Parathyroid adenoma (tissue), 2 donors: ENCODE measurements around the gene CACHD1.

Experiments
- H2AFZ ChIP-seq: fragments of 300-600 bp; sonication (generic); one replicate; pipeline ENCODE4 v1.7.0; 2017; ENCODE audit warnings: antibody characterized with exemption, mild to moderate bottlenecking
- H3K27ac ChIP-seq: fragments of 300-600 bp; sonication (generic); one replicate; pipeline ENCODE4 v1.7.0; 2017
- H3K27me3 ChIP-seq: fragments of 300-600 bp; sonication (generic); one replicate; pipeline ENCODE4 v1.7.0; 2017; ENCODE audit warnings: low read length; ENCODE audit not compliant: control insufficient read depth, insufficient read depth
- H3K36me3 ChIP-seq: fragments of 300-600 bp; sonication (generic); one replicate; pipeline ENCODE4 v1.7.0; 2017; ENCODE audit warnings: low read length; ENCODE audit not compliant: control insufficient read depth, insufficient read depth
- H3K4me1 ChIP-seq: fragments of 300-600 bp; sonication (generic); one replicate; pipeline ENCODE4 v1.7.0; 2017; ENCODE audit warnings: control low read depth
- H3K4me2 ChIP-seq: fragments of 300-600 bp; sonication (generic); one replicate; pipeline ENCODE4 v1.7.0; 2017; ENCODE audit warnings: low read length
- H3K4me3 ChIP-seq: fragments of 300-600 bp; sonication (generic); one replicate; pipeline ENCODE4 v1.7.0; 2017; ENCODE audit warnings: low read depth, low read length
- H3K79me2 ChIP-seq: fragments of 300-600 bp; sonication (generic); one replicate; pipeline ENCODE4 v1.7.0; 2017; ENCODE audit warnings: control low read depth
- H3K9ac ChIP-seq: fragments of 300-600 bp; sonication (generic); one replicate; pipeline ENCODE4 v1.7.0; 2017; ENCODE audit warnings: mild to moderate bottlenecking
- H3K9me3 ChIP-seq: fragments of 300-600 bp; sonication (generic); one replicate; pipeline ENCODE4 v1.7.0; 2017; ENCODE audit warnings: low read length; ENCODE audit not compliant: control insufficient read depth
- TF ChIP-seq, protein P1 (sequence below): fragments of 300-600 bp; sonication (generic); IDR thresholded peaks from one replicate; pipeline ENCODE4 v1.7.0; 2017; ENCODE audit warnings: antibody characterized with exemption, mild to moderate bottlenecking
- donor health status: primary hyperparathyroidism.

The CACHD1 gene

DNA sequence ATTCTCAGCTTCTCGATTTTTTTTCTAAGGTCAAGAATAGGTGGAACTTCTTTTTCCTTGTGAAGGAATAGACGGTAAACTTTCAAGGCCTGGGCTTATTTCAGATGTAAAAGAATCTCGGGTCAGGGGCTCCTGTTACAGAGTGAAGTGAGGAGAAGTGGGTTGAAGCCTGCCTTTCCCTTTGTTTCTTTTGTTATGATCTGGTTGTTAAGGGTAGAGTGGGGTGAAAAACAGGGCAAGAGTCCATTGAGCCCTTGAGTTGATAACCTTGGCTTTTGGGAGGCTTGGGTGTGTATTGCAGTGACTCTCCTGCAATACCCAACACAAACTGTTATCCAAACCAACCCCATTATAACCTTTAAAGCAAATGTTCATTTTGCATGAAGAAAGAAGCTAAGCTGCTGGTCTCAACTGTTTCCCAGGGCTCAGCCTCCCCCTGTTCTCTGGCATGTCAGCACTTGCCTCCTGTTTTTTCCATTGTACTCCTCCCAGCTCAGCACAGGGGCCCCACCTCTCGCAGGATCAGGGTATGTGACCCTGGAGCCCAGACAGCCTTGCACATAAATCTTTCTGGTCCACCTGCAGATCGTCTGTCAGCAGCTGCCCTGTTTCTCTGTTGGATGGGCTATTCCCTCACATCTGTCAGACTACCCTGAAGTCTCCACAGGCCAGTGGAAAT lies 102.4 kb downstream of the CACHD1 start:
- Histone ChIP-seq H3K27ac (no peak overlapping the region), H3K36me3 (no peaks in the 10 kb centered on the region), H3K4me3 (no peak overlapping the region), H3K4me1 (peaks cover 5% of the 10 kb centered on the region), H3K4me2 (no peak overlapping the region), H3K9me3 (no peaks in the 10 kb centered on the region), H2AFZ (no peak overlapping the region), H3K27me3 (no peaks in the 10 kb centered on the region), H3K79me2 (no peaks in the 10 kb centered on the region), H3K9ac (no peak overlapping the region)
- TF ChIP-seq, protein P1, sequence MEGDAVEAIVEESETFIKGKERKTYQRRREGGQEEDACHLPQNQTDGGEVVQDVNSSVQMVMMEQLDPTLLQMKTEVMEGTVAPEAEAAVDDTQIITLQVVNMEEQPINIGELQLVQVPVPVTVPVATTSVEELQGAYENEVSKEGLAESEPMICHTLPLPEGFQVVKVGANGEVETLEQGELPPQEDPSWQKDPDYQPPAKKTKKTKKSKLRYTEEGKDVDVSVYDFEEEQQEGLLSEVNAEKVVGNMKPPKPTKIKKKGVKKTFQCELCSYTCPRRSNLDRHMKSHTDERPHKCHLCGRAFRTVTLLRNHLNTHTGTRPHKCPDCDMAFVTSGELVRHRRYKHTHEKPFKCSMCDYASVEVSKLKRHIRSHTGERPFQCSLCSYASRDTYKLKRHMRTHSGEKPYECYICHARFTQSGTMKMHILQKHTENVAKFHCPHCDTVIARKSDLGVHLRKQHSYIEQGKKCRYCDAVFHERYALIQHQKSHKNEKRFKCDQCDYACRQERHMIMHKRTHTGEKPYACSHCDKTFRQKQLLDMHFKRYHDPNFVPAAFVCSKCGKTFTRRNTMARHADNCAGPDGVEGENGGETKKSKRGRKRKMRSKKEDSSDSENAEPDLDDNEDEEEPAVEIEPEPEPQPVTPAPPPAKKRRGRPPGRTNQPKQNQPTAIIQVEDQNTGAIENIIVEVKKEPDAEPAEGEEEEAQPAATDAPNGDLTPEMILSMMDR: no peak

DNA sequence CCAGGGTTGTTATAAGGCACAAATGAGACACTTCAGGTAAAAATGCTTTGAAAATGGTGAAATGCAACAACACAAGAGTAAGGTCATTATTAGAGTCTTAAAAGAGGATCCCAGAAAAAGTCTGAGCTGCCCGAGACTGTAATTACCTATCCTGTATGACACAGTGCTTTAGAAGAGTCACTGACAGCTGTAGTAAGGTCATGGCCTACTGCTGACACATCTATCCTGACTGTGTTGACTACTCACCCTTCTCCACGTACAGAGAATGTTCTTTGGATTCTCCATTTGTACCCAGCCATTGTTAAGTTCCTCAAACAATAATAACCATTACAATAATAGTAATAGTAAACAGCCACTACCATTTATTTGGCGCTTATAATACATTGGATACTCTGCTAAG lies 104.4 kb downstream of the CACHD1 start:
- no peak overlapping the region for H3K27ac ChIP-seq
- H3K9ac ChIP-seq: no peak overlapping the region
- TF ChIP-seq, protein P1: no peak
- H3K9me3 ChIP-seq: no peaks in the 10 kb centered on the region
- H3K27me3 ChIP-seq: no peaks in the 10 kb centered on the region
- H3K4me1 ChIP-seq: peaks cover 10% of the 10 kb centered on the region
- H3K4me2 ChIP-seq: no peak overlapping the region
- no peak overlapping the region for H2AFZ ChIP-seq
- H3K79me2 ChIP-seq: no peaks in the 10 kb centered on the region
- no peaks in the 10 kb centered on the region for H3K36me3 ChIP-seq
- H3K4me3 ChIP-seq: no peak overlapping the region

DNA sequence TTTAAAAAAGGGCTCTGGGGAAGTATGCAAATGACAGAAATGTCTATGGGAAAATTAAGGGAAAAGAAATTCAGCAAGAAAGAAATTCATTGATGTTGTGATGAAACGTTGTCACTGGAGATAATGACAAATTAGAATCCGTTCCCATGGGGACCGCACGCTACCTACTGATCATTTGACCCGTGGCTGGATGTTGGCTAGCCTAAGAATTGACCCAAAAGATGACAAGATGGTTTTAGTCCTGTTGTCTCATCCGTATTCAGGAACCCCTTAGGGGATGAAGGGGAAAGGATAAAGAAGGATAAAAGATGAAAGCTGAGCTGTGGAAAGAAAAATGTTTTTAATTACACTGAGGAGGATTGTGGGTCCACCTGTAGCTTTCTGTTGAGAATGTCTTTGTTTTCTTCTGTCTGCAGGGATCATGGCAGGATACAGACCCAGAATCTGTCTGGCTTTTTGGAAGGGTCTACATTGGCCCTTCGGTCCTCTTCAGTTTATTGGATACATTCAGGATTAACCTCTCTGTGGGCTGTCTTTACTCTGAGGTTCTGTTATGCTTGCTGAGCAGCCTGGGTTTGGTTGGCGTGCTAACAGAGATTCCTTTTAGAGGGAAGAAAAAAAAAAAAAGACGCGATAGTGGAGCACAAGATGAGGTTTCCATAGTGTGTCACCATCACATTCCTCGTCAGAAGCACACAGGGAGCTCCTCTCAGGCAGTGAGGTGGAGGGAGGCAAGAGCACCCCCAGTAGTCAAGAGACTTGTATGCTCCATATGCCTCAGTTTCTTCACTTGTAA lies 106.2 kb downstream of the CACHD1 start:
- no peak overlapping the region for H2AFZ ChIP-seq
- H3K4me3 ChIP-seq: no peak overlapping the region
- no peak overlapping the region for H3K4me2 ChIP-seq
- H3K27ac ChIP-seq: no peak overlapping the region
- H3K36me3 ChIP-seq: no peaks in the 10 kb centered on the region
- no peaks in the 10 kb centered on the region for H3K9me3 ChIP-seq
- H3K9ac ChIP-seq: no peak overlapping the region
- TF ChIP-seq, protein P1: no peak
- peaks cover 10% of the 10 kb centered on the region for H3K4me1 ChIP-seq
- no peaks in the 10 kb centered on the region for H3K79me2 ChIP-seq
- H3K27me3 ChIP-seq: no peaks in the 10 kb centered on the region

DNA sequence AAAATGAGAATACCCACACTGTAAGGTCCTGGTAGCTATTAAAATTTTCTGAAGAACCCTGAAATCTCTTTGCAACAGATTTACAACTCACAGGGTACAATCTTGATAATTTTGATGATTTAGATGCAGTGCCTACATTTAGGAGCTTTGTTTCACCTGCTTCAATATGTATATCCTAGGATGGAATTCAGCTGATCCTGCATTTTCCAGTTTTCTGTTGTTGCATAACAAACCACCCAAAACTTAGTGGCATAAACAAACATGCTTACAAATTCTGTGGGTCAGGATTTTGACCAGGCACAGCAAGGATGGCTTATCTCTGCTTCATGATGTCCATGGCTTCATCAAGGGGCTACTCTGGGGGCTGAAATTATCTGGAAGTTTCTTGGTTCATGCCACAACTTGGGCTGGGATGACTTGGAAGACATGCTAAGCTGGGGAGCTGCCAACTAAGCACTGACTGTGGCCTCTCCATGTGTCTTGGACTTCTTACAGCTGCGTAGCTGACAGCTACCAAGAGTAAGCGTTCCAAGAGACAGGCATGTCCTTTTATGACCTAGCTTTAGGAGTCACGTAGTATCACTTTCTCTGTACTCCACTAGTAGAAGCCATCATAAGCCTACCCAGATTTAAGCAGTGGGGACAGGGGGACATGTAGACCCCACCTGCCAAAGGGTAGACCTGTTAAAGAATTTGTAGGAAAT lies 108.5 kb downstream of the CACHD1 start:
- Histone ChIP-seq H2AFZ (no peak overlapping the region), H3K9me3 (no peaks in the 10 kb centered on the region), H3K4me1 (peaks cover 5% of the 10 kb centered on the region), H3K36me3 (no peaks in the 10 kb centered on the region), H3K4me3 (no peak overlapping the region), H3K27ac (no peak overlapping the region), H3K4me2 (no peak overlapping the region), H3K9ac (no peak overlapping the region), H3K79me2 (no peaks in the 10 kb centered on the region), H3K27me3 (no peaks in the 10 kb centered on the region)
- TF ChIP-seq, protein P1: no peak
